ENCODE results near the gene KRTAP2-1.
A peak's percentile ranks its signal among the peaks of the same experiment; 100 is the strongest.
"Not testable (repeated sequence)": the region's sequence is repeated elsewhere in the genome, so short reads cannot be mapped to it uniquely, and the experiment has no call there.

Gene KRTAP2-1, protein sequence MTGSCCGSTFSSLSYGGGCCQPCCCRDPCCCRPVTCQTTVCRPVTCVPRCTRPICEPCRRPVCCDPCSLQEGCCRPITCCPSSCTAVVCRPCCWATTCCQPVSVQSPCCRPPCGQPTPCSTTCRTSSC

DNA sequence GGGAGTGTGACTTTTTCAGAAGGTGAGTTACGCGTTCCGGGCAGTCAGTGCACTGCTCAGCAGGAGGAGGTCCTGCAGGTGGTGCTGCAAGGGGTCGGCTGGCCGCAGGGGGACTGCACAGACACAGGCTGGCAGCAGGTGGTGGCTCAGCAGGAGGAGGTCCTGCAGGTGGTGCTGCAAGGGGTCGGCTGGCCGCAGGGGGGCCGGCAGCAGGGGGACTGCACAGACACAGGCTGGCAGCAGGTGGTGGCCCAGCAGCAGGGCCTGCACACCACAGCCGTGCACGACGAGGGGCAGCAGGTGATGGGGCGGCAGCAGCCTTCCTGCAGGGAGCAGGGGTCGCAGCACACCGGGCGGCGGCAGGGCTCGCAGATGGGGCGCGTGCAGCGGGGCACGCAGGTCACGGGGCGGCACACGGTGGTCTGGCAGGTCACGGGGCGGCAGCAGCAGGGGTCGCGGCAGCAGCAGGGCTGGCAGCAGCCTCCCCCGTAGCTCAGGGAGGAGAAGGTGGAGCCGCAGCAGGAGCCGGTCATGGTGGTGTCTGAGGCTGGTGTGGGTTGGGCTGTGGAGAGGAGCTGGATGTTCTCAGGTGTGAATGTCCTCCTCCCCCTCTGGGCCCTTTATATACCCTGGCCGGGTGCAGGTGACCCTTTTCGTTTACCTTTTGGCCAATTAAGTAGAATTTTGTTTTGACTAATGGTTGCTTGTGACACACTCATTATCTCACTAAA, at the start of gene KRTAP2-1:
TSS of gene KRTAP2-1 (minus strand) at position 582 of the 731 bp plus-strand sequence. CDS start at position 533, 49 bp downstream.
- DNase-seq (ENCODE audit: low read depth): not testable (repeated sequence)

DNA sequence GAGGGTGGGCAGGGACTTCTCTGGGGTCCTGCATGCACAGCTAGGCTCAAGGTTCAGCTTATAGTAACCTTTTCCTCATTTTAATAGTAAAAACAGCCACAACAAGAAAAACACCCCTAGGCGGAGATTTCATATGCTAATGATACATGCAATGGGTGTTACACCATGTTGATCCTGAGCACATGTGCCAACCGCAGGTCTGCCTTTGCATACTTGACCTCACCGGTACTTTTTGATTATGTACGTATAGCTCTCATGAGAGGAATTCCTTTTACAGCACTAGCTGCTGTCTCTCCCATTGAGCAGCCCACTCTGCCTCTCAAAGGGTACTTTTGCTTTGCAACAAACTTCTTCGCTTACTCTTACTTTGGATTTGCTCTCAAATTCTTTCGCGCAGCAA, 48.9 kb upstream of the KRTAP2-1 start:
- DNase-seq (ENCODE audit: low read depth): no peak

DNA sequence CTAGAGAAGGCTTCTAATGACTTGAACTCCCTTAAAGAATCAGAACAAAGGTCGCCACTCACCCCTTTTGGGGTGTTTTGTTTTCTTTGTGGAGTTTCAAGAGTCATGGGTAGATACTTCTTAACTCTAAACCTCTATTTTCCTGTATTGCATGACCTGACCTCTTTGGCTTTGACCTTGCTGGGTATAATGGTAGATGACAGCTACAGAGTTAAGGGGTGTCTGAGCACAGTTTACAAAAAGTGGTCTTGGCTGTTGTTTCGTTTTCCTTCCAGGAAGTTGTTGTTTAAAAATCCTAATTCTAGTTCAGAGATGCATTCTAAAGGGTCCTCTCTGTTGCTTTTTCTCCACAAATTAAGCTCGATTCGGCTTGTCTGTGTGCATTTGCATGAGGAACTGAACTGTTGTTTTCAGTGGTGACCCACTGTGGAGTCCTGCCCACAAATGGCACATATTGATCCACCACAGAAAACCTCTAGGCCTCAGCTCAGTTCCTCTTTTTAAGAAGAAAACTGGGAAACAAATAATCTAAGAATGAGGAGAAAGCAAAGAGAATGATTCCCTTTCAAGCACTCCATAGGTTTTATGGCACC, 41.7 kb upstream of the KRTAP2-1 start:
- not testable (repeated sequence) for DNase-seq (ENCODE audit: low read depth)

DNA sequence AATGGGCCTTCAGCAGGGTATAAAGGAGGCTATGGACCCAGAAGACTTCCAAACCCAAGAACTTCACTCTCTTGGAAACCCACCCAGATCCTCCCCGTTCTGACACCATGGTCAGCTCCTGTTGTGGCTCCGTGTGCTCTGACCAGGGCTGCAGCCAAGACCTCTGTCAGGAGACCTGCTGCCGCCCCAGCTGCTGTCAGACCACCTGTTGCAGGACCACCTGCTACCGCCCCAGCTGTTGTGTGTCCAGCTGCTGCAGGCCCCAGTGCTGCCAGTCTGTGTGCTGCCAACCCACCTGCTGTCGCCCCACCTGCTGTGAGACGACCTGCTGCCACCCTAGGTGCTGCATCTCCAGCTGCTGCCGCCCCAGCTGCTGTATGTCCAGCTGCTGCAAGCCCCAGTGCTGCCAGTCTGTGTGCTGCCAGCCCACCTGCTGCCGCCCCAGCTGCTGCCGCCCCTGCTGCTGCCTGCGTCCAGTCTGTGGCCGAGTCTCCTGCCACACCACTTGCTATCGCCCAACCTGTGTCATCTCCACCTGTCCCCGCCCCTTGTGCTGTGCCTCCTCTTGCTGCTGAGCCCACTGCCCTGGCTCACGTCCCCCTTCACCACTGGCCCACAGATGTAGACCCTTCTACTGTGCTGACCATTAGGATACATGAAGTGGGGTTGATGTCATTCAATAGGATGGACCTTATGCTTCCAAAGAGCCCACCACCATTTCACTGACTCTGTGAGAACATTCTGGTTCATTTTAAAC, 37.2 kb upstream of the KRTAP2-1 start, which contains the start of gene KRTAP4-7:
TSS of gene KRTAP4-7 (plus strand) at position 51 of the 757 bp plus-strand sequence. CDS start at position 108, 57 bp downstream.
- not testable (repeated sequence) for DNase-seq (ENCODE audit: low read depth)

DNA sequence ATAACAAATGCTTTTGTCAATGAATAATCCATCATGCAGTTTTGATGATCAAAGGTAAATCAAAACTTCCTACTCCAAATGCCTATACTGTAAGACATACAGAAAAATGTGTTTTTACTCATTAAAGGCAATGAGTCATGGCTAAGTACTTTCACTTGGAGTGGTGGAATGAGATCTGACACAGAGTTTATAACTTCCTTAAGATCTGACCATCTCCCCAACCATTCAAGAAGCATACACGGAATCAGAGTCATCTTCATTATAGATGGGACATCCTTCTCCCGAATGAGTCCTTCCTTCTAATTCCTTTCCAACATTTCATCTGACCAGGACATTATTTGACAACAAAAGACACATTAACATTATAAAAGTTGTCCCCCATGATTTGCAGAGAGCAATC, 36.3 kb upstream of the KRTAP2-1 start:
- not testable (repeated sequence) for DNase-seq (ENCODE audit: low read depth)

DNA sequence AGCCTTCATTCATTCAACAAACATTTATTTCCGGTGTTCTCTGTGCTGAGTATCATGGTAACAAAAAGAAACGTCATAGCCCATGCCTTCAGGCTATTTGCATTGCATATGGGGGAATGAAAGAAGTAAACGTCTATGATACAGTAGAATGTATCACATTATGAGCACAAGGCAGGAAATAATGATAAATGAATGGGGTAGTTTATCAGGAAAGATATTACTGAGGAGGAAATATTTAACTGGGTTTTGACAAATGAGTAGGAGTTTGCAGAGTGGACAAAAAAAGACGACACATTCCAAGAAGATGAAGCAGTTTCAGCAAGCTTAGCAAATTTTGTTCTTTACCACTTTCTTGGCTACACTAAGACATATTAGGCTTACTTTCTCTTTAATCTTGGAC, 35.5 kb upstream of the KRTAP2-1 start:
- no peak for DNase-seq (ENCODE audit: low read depth)

DNA sequence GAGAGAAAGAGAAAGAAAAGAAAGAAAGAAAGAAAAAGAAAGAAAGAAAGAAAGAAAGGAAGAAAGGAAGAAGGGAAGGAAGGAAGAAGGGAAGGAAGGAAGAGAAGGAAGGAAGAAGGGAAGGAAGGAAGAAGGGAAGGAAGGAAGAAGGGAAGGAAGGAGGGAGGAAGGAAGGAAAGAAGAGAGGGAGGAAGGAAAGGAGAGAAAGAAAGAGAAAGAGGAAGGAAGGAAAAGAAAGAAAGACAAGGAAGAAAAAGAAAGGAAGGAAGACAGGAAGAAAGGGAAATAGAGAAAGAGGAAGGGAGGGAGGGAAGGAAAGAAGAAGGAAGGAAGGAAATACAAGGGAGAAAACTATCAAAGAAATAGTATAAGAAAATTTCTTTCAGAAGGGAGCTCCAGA, 29.7 kb upstream of the KRTAP2-1 start:
- no peak for DNase-seq (ENCODE audit: low read depth)

DNA sequence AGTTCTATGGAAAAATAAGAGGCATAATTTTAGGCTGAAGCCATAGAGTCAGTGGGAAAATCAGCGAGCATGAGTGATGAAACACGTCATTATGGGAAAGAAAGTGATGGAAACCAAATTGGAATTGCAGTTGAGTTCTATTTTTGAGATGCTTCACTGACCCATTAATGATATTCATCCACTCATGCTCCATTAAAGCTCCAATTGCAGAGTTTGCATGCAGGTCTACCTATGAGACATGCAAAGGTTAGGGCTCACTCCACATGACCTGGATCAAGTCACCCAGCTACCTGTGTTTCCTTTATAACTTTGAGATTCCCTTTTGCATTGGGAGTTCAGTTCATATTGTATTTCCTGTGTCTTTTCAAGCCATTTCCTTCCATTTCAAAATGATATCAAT, 26.6 kb upstream of the KRTAP2-1 start:
- DNase-seq (ENCODE audit: low read depth): no peak

DNA sequence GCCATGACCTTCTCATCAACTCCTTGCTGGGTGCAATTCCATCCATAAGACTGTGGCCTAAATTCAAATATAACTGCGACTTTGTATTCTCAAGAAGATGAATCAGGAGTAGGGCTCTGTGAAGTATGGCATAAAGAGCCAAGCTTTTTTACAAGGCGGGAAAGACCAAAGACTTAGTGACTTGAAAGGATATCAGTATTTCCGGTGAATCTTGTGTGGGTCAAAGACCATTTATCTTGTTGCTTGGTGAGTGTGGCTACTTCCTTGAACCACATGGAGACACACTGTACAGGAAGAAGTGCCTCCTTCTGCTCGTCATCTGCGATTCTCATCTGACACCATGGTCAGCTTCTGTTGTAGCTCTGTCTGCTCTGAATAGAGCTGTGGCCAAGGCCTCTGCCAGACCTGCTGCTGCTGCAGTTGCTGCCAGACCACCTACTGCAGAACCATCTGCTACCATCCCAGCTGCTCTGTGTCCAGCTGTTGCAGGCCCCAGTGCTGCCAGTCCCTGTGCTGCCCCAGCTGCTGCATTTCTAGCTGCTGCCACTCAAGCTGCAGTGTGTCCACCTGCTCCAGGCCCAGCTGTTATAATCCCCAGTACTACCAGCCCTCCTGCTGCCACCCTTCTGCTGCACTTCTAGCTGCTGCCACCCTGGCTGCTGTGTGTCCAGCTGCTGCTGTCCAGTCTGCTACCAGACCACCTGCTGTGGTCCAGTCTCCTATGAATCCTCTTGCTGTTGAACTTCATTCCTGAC, 24.7 kb upstream of the KRTAP2-1 start:
- DNase-seq (ENCODE audit: low read depth): no peak

DNA sequence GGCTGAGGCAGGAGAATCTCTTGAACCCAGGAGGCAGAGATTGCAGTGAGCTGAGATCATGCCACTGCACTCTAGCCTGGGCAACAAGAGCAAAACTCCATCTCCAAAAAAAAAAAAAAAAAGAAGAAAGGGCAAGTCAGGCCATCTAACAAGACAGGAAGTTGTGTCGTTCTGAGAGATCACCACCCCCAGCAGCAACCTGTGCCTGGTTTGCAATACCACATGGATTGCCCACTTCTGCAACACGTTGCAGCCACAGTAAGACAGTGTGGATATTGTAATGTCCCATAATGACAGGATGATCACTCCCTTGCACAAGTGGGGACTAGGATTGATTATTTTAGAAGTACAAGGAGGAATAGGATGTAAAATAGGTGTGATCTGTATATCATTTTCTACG, 21.9 kb upstream of the KRTAP2-1 start:
- no peak for DNase-seq (ENCODE audit: low read depth)

DNA sequence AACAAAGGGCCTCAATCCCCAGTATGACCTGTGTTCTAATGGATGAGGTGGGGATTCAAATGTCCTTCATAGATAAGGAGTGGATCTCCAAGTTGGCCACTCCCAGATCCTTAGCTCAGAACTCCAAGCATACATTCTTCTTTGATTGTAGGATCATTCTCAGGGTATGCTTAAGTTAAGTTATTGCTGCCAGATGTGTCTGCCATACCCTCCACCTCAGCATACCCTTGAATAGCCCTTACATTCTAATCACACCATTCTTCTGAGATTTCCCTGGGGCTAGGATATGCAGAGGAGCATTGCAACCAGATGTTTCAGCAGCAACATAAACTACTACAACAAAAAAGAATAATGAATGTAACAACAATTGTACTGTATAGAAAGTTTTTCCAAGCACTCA, 20.2 kb upstream of the KRTAP2-1 start:
- DNase-seq (ENCODE audit: low read depth): no peak

DNA sequence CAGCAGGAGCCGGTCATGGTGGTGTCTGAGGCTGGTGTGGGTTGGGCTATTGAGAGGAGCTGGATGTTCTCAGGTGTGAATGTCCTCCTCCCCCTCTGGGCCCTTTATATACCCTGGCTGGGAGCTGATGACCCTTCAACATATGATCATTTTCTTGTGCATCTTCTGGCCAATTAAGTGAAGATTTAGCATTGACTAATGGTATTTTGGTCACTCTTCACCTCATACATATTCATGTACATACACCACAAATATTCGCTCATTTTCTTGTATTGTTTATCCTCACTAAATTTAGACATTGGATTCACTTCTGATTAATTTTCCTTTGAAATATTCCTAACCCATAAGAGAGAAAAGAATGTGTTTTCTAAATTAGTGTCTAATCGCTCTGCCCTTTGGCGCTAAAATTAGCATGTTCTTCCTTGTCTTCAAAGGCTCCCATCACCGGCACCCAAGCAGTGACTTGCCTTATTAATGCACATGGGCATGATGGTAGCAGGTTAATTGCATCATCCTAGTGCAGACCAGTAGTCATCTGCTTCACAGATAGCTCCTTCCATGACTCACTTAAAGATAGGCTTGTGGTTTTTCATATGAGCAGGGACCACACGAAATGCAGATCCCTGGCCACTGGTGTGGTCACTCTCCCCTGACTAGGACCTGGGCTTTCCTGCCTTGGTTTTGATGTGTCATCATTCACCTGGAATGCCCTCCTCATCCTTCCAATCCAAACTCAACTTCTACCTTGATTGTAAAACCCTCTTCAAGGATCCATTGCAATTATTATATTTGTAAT, 18.9 kb upstream of the KRTAP2-1 start, which contains the start of gene KRTAP2-4:
TSS of gene KRTAP2-4 (minus strand) at position 51 of the 796 bp plus-strand sequence. CDS start at position 17, 34 bp downstream.
- DNase-seq (ENCODE audit: low read depth): no peak

DNA sequence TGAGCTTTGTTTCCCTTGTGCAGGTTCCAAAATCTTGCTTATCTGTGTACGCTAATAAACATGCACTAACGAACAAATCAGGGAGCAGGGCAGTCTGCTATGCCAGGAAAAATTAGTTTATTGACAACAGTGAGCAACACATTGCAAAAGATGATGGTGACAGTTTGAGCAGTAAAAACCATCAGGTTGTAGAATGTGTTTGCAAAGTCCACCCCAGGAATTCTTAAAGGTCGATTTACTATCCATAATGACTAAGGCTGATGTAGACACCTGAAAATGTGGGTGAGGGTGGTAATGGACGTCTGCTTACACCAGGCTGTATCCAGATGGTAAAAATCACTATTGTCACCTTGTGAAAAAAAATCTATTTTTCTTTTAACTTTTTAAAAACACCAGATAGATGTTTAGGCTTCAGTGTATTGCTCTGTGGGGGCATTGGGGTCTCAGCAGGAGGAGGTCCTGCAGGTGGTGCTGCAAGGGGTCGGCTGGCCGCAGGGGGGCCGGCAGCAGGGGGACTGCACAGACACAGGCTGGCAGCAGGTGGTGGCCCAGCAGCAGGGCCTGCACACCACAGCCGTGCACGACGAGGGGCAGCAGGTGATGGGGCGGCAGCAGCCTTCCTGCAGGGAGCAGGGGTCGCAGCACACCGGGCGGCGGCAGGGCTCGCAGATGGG, 18.0 kb upstream of the KRTAP2-1 start:
- DNase-seq (ENCODE audit: low read depth): not testable (repeated sequence)

DNA sequence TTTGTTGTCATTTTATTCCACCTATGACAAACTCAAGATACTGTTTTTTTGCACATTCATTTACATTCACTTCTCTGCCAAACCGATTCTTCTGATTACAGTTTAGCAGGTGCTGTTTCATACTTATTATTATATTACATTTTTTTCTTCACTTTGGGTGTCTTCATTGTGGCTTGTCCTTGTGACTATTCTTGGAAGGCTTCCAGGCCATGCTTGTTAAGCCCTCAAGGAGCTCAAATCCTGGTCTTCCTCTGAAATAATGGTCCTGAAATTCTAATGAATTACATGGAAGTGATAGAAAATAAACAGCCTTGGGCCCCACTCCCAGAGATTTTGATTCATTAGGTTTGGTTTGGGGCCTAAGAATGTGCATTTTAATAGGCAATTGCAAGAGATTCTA, 17.2 kb upstream of the KRTAP2-1 start:
- no peak for DNase-seq (ENCODE audit: low read depth)

DNA sequence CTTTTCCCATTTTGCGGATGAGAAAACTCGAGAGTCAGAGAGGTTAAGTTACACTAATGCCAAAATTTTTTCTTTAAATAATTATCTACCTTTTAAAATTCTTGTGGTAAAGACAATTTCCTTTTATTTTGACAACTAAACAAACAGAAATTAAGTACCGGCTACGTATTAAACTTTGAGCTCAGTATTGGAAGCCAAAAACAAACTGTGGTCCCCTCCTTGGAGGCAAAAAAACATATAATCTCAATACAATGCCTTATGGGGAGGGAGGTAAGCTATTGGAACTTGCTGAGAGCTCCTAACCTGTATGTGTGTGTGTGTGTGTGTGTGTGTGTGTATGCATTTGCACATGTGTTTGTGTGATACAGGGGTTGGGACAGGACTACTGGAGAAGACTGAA, 16.3 kb upstream of the KRTAP2-1 start:
- no peak for DNase-seq (ENCODE audit: low read depth)

DNA sequence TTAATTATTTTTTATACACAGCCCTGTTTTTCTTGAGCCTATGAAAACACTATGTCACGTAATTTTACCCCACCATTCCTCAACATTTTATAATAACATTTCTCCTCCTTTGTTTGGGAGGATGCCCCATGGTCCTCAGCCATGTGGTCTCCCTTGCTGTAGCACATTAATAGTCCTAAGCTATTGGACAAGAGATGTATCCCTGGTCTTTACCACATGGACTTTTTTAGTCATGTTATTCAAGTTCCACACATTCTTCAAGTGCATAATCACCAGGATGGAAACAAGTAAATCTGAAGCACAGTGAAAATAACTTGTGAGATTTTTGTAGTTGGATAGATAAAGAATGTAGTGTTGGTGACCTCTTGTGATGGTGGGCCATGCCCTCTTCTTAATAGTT, 14.8 kb upstream of the KRTAP2-1 start:
- no peak for DNase-seq (ENCODE audit: low read depth)

DNA sequence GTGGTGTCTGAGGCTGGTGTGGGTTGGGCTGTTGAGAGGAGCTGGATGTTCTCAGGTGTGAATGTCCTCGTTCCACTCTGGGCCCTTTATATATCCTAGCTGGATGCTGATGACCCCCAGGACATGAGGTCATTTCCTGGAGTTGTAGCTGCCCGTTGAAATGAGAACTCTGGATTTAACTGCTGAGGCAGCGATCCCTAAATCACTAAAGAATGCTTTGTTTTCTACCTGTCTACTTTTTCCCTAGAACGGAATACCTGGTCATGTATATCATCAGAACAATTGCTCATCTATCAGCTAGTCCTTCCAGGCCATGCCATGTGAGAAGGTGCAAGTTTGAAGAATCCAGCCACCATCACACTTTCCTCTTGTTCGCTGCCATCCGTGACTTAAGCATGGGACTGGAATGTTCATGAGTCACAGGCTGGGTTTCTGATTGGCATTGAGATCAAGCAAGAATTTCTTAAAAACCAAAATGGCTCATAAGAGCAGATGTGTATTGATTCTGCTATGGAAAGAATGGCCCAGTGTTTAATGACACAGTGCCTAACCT, 13.0 kb upstream of the KRTAP2-1 start, which contains the start of gene KRTAP2-3:
TSS of gene KRTAP2-3 (minus strand) at position 63 of the 553 bp plus-strand sequence. CDS start 64 bp downstream, outside the sequence.
- peak; percentile 88 for DNase-seq (ENCODE audit: low read depth)

DNA sequence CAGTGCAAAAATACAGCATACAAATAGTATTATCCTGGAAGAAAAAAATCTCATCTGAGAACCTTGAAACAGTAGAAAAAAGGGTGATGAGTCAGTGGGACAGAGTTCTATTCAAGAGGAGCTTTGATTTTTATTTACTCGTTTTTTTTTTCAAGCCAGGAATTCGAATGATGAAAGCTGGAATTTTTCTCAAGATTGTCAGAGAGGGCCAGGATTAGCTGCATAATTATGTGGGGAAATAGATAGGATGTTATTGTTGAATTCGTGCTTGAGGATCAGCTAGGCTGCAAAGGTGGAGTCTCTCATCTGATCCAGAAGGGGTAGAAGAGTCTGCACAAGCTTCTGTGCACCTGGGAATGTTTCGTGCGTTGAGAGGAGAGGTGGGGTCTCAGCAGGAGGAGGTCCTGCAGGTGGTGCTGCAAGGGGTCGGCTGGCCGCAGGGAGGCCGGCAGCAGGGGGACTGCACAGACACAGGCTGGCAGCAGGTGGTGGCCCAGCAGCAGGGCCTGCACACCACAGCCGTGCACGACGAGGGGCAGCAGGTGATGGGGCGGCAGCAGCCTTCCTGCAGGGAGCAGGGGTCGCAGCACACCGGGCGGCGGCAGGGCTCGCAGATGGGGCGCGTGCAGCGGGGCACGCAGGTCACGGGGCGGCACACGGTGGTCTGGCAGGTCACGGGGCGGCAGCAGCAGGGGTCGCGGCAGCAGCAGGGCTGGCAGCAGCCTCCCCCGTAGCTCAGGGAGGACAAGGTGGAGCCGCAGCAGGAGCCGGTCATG, 12.3 kb upstream of the KRTAP2-1 start:
- not testable (repeated sequence) for DNase-seq (ENCODE audit: low read depth)

DNA sequence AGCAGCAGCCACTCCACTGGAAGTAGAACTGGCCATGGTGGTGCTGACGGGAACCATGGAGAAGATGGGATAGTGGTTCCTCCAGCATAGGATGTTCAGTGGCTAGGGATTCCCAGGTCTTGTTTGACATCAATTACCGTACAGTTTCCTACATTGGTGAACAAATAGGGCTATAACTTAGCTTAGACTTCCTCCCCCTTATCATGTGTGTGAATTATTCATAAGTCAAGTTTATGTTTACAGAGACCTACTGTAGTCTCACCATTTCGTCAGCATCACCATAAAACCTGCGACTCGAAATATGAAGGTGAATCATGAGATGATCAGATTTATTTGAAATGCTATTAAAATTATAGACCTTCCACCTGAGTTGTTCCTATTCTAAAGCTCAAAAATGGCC, 11.6 kb upstream of the KRTAP2-1 start:
- no peak for DNase-seq (ENCODE audit: low read depth)
